Measurements from ENCODE around the gene CCDC33. TPM values are rescaled to one million over a fixed set of nuclear protein-coding genes. Genes with fewer than 3 reads are reported as not detected.

Gene CCDC33
- total and polyA plus RNA-seq, 2 donors (not counting 3 experiments of a cell fraction or from before 2014, with no cell fraction given), result not detected

DNA sequence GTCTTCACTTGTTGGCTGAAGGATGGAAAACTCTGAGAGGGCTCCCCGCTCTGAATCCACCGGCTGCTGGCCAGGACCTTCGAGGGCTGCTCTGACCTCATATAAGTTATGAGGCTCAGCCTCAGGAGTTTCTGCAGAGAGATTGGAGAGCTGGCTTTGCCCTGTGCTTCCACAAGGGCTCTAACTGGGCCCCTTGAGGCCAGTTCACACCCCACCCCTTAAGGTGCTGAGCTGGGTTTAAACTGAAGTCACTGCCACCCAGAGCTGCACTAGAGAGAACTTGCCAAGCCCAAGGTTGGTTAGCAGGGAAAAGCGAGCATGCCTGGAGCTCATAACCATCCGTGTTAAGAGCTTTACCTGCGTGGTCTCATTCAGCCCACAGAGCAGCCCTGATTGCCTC, 2.8 kb upstream of the CCDC33 start:
- BruUV-seq (replicated peaks), result no TSS peak
- Histone ChIP-seq H3K9me1 (replicated peaks; ENCODE audit: control insufficient read depth, extremely low read depth, insufficient read depth, low read length) (no peaks in the 10 kb centered on the region), H3K9ac (replicated peaks; ENCODE audit: extremely low read depth, insufficient read depth, low read length) (no peak overlapping the region), H3K79me2 (ENCODE audit: control insufficient read depth, insufficient read depth, low read length) (no peaks in the 10 kb centered on the region), H3K4me1 (ENCODE audit: control insufficient read depth, extremely low read depth, insufficient read depth, low read length) (no peaks in the 10 kb centered on the region), H3K27me3 (ENCODE audit: control insufficient read depth in 2 of 2, insufficient read depth in 2 of 2, low read length in 2 of 2) (peaks cover 2 to 9% of the 10 kb centered on the region in 2 experiments), H2AFZ (ENCODE audit: low read depth, low read length) (no peak overlapping the region), H3K9me3 (replicated peaks; ENCODE audit: control insufficient read depth, insufficient read depth, low read length) (no peaks in the 10 kb centered on the region), H3K27ac (ENCODE audit: insufficient read depth, low read depth, low read length) (no peak overlapping the region), H4K20me1 (replicated peaks; ENCODE audit: control insufficient read depth, extremely low read depth, insufficient read depth, low read length) (no peaks in the 10 kb centered on the region), H3K4me3 (replicated peaks in 1 of 3; ENCODE audit: insufficient read depth in 1 of 3, low read depth in 1 of 3, low read length in 3 of 3) (no peak overlapping the region), H3K4me2 (ENCODE audit: insufficient read depth, low read length) (no peak overlapping the region), H3K36me3 (ENCODE audit: control insufficient read depth in 2 of 2, extremely low read depth in 1 of 2, insufficient read depth in 2 of 2, low read length in 2 of 2) (no peaks in the 10 kb centered on the region)
- TF ChIP-seq FOS (IDR thresholded peaks at IDR 0.05; ENCODE audit: borderline replicate concordance, insufficient read depth, low read length) (no peak), POLR2AphosphoS5 (IDR thresholded peaks at IDR 0.05; ENCODE audit: insufficient read depth, low read depth, low read length) (no peak), JUN (IDR thresholded peaks at IDR 0.05; ENCODE audit: borderline replicate concordance, insufficient read depth, insufficient read length, low read depth) (no peak), EZH2 (IDR thresholded peaks at IDR 0.05; ENCODE audit: borderline replicate concordance, low read depth, low read length, severe bottlenecking) (no peak), MYC (IDR thresholded peaks at IDR 0.05; ENCODE audit: low read depth, low read length) (no peak), POLR2A (IDR thresholded peaks at IDR 0.05; ENCODE audit: low read depth, low read length) (no peak), GATA2 (IDR thresholded peaks at IDR 0.05; ENCODE audit: insufficient read depth, insufficient read length, low read depth, low read length) (no peak)
- TF ChIP-seq, protein P1, sequence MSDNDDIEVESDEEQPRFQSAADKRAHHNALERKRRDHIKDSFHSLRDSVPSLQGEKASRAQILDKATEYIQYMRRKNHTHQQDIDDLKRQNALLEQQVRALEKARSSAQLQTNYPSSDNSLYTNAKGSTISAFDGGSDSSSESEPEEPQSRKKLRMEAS (IDR thresholded peaks at IDR 0.05; ENCODE audit: insufficient read depth, insufficient read length), result no peak
- TF ChIP-seq, protein P2, sequence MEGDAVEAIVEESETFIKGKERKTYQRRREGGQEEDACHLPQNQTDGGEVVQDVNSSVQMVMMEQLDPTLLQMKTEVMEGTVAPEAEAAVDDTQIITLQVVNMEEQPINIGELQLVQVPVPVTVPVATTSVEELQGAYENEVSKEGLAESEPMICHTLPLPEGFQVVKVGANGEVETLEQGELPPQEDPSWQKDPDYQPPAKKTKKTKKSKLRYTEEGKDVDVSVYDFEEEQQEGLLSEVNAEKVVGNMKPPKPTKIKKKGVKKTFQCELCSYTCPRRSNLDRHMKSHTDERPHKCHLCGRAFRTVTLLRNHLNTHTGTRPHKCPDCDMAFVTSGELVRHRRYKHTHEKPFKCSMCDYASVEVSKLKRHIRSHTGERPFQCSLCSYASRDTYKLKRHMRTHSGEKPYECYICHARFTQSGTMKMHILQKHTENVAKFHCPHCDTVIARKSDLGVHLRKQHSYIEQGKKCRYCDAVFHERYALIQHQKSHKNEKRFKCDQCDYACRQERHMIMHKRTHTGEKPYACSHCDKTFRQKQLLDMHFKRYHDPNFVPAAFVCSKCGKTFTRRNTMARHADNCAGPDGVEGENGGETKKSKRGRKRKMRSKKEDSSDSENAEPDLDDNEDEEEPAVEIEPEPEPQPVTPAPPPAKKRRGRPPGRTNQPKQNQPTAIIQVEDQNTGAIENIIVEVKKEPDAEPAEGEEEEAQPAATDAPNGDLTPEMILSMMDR (IDR thresholded peaks at IDR 0.05; ENCODE audit: extremely low read depth in 1 of 2, insufficient read depth in 1 of 2, low read depth in 1 of 2, low read length in 2 of 2), result no peak
- dilution Hi-C loops (cut with MboI; ENCODE audit: extremely low pct_ligation_motif_present, low sequenced_read_pairs) (no loop called here), intact Hi-C loops (cut with micrococcal nuclease) (no loop called here)
- FAIRE-seq, result no peak
- CTCF ChIA-PET, result interaction anchor here (0.6 to 1.3 kb wide), 2 partner anchors 12 to 74 kb away, joined by 3 read pairs; no protein-coding TSS in a partner anchor
- POLR2A ChIA-PET, result no interaction called here
- DNase-seq (ENCODE audit: low read depth, low spot score), result no peak

Data from endothelial cell of umbilical vein (primary cell).